ENCODE measurements around the gene IL12RB1. TPM values are rescaled to one million over a fixed set of nuclear protein-coding genes. Genes with fewer than 3 reads are reported as not detected.
A peak's percentile ranks its signal among the peaks of the same experiment; 100 is the strongest.

The IL12RB1 gene
- total and polyA plus RNA-seq, 10 of the 15 experiments (the other 5 are each of a cell fraction or from before 2014, with no cell fraction given) = 2.8 to 29.9 (median 17.6) TPM

DNA sequence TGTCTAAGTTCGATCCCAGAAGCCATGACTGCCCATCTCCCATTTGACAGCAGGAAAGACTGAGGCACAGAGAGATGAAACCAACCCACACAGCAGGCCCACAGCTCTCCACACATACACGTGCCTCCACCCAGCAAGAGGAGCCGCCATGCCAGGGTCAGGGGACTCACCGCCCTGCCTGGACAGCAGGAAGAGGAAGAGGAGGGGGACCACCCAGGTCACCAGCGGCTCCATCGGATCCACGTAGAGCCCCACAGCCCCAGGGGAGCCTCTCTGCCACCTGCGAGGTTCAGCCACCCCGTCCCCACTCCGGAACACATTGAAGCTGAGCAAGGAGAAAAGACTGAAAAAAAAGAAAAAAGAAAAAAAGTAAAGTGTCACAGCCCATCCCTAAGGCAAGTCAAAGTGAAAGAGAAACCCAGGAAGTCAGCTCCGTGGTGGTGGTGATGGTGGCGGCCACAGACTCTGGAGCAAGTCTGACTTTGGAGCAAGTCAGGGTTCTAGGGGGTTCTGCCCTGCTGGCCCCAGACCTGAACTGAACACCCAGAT, at the start of gene IL12RB1 (continued):
- no peak for TF ChIP-seq ZNF592 (IDR thresholded peaks at IDR 0.05)
- TF ChIP-seq ASH2L (IDR thresholded peaks at IDR 0.05; ENCODE audit: borderline replicate concordance, low read depth) = 0 out of 2 replicates have a peak, but pooled peaks have one; percentile 35
- TF ChIP-seq CBFB (IDR thresholded peaks at IDR 0.05; ENCODE audit: low read depth) = peak; percentile 58; the same call in 1 of the 2 replicates
- TF ChIP-seq E4F1 (IDR thresholded peaks at IDR 0.05; ENCODE audit: borderline replicate concordance, partially characterized antibody) = peak; percentile 19
- TF ChIP-seq IRF5 (IDR thresholded peaks at IDR 0.05; ENCODE audit: borderline replicate concordance) = no peak
- no peak for TF ChIP-seq TARDBP (IDR thresholded peaks at IDR 0.05; ENCODE audit: borderline replicate concordance)
- no peak for TF ChIP-seq MYB (IDR thresholded peaks at IDR 0.05; ENCODE audit: borderline replicate concordance, low read depth, low read length)
- TF ChIP-seq, protein P1, sequence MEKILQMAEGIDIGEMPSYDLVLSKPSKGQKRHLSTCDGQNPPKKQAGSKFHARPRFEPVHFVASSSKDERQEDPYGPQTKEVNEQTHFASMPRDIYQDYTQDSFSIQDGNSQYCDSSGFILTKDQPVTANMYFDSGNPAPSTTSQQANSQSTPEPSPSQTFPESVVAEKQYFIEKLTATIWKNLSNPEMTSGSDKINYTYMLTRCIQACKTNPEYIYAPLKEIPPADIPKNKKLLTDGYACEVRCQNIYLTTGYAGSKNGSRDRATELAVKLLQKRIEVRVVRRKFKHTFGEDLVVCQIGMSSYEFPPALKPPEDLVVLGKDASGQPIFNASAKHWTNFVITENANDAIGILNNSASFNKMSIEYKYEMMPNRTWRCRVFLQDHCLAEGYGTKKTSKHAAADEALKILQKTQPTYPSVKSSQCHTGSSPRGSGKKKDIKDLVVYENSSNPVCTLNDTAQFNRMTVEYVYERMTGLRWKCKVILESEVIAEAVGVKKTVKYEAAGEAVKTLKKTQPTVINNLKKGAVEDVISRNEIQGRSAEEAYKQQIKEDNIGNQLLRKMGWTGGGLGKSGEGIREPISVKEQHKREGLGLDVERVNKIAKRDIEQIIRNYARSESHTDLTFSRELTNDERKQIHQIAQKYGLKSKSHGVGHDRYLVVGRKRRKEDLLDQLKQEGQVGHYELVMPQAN (conservative IDR thresholded peaks at IDR 0.05) = no peak
- TF ChIP-seq TCF7 (IDR thresholded peaks at IDR 0.05; ENCODE audit: borderline replicate concordance) = no peak
- peak; percentile 89 for TF ChIP-seq NBN (IDR thresholded peaks at IDR 0.05)
- TF ChIP-seq CEBPB (IDR thresholded peaks at IDR 0.05; ENCODE audit: borderline replicate concordance in 1 of 2, low read depth in 2 of 2, low read length in 2 of 2) = no peak
- TF ChIP-seq TCF12 (IDR thresholded peaks at IDR 0.05; ENCODE audit: low read depth, low read length) = 0 out of 2 replicates have a peak, but pooled peaks have one; percentile 11
- peak; percentile 41; the same call in 1 of the 2 replicates for TF ChIP-seq CREB1 (IDR thresholded peaks at IDR 0.05; ENCODE audit: low read depth)
- TF ChIP-seq POU2F2 (IDR thresholded peaks at IDR 0.05; ENCODE audit: borderline replicate concordance, low read depth, low read length) = 0 out of 3 replicates have a peak, but pooled peaks have one; percentile 31
- 0 out of 4 replicates have a peak, but pooled peaks of 1 of the 2 experiments have one; percentile 19 for TF ChIP-seq EP300 (IDR thresholded peaks at IDR 0.05; ENCODE audit: borderline replicate concordance in 1 of 2, control insufficient read depth in 1 of 2, low read depth in 2 of 2, low read length in 2 of 2)

Measured in GM12878 (cell line).